Endothelial cell of umbilical vein (primary cell): ENCODE data around the gene GPR17. TPM values are rescaled to one million over a fixed set of nuclear protein-coding genes. Genes with fewer than 3 reads are reported as not detected.

Experiments used
- BruUV-seq: library from RNA; stranded (reverse); fragments of 400-500 nt; replicated peaks from 2 replicates; lab custom pipeline; 2021; lab: Mats Ljungman, UMichigan
- CTCF ChIA-PET: fragments of 300-600, 350-600 bp; sonication (Branson Sonifier 250); formaldehyde crosslinking; loops from one replicate; lab custom pipeline; 2021; ENCODE audit warnings: antibody characterized with exemption, inconsistent platforms; lab: Charles Lee
- POLR2A ChIA-PET: fragments of 300-600, 350-600 bp; sonication (Branson Sonifier 250); formaldehyde crosslinking; loops from one replicate; lab custom pipeline; 2021; ENCODE audit warnings: antibody characterized with exemption, inconsistent platforms; lab: Charles Lee
- DNase-seq: peaks from one replicate; pipeline ENCODE4 v3.0.0-alpha.2; 2011; ENCODE audit warnings: low read depth, low spot score
- FAIRE-seq: peaks from 2 replicates; lab custom pipeline; 2011; peaks lifted over from hg19 to GRCh38; lab: Jason Lieb, UNC
- H2AFZ ChIP-seq: 2 replicates; pipeline ENCODE4 v1.6.0; 2012; ENCODE audit warnings: low read depth, low read length, control low read depth, inconsistent platforms
- H3K27ac ChIP-seq: 2 replicates; pipeline ENCODE4 v1.5.1; 2011; ENCODE audit warnings: low read depth, mild to moderate bottlenecking, control low read depth, low read length, moderate library complexity; ENCODE audit not compliant: insufficient read depth
- H3K27me3 ChIP-seq, 2 experiments: 2 replicates each; pipeline versions ENCODE4 v1.6.0 to v1.6.1; 2011; ENCODE audit warnings: low read length in 2 of 2, mixed read lengths in 1 of 2; ENCODE audit not compliant: control insufficient read depth in 2 of 2, insufficient read depth in 2 of 2
- H3K36me3 ChIP-seq, 2 experiments: 2 replicates in 1 of 2; 3 replicates in 1 of 2; pipeline ENCODE4 v1.5.1; 2011; ENCODE audit warnings: low read length in 2 of 2, mild to moderate bottlenecking in 1 of 2, moderate library complexity in 1 of 2; ENCODE audit not compliant: control insufficient read depth in 2 of 2, insufficient read depth in 2 of 2; ENCODE audit errors: extremely low read depth in 1 of 2
- H3K4me1 ChIP-seq: 3 replicates; pipeline ENCODE4 v1.5.1; 2011; ENCODE audit warnings: mild to moderate bottlenecking, low read length; ENCODE audit not compliant: control insufficient read depth, insufficient read depth; ENCODE audit errors: extremely low read depth
- H3K4me2 ChIP-seq: 2 replicates; pipeline ENCODE4 v1.6.1; 2011; ENCODE audit warnings: low read length, control low read depth, mixed read lengths; ENCODE audit not compliant: insufficient read depth
- H3K4me3 ChIP-seq, 3 experiments: fragments of 200-600 bp in 1 of 3; sonication (generic), shearing (Covaris generic) in 1 of 3; replicated peaks in 1 of 3; 2 replicates each; pipeline ENCODE4 v1.5.1; 2011 to 2016; ENCODE audit warnings: control low read depth in 3 of 3, low read length in 3 of 3, mild to moderate bottlenecking in 2 of 3, inconsistent platforms in 1 of 3, low read depth in 1 of 3, moderate library complexity in 1 of 3; ENCODE audit not compliant: insufficient read depth in 1 of 3
- H3K79me2 ChIP-seq: 2 replicates; pipeline ENCODE4 v1.6.0; 2012; ENCODE audit warnings: low read length, inconsistent platforms; ENCODE audit not compliant: control insufficient read depth, insufficient read depth
- H3K9ac ChIP-seq: replicated peaks from 2 replicates; pipeline ENCODE3; 2011; ENCODE audit warnings: low read length, control low read depth; ENCODE audit not compliant: insufficient read depth; ENCODE audit errors: extremely low read depth
- H3K9me1 ChIP-seq: replicated peaks from 3 replicates; pipeline ENCODE4 v1.6.0; 2011; ENCODE audit warnings: mild to moderate bottlenecking, low read length; ENCODE audit not compliant: control insufficient read depth, insufficient read depth; ENCODE audit errors: extremely low read depth
- H3K9me3 ChIP-seq: replicated peaks from 2 replicates; pipeline ENCODE4 v1.5.1; 2012; ENCODE audit warnings: low read length, inconsistent platforms; ENCODE audit not compliant: control insufficient read depth, insufficient read depth
- H4K20me1 ChIP-seq: replicated peaks from 2 replicates; pipeline ENCODE3; 2011; ENCODE audit warnings: mild to moderate bottlenecking, low read length; ENCODE audit not compliant: control insufficient read depth, insufficient read depth; ENCODE audit errors: extremely low read depth
- FOS ChIP-seq: IDR thresholded peaks from 2 replicates; pipeline ENCODE4 v1.6.1; 2011; ENCODE audit warnings: mild to moderate bottlenecking, low read length, moderate library complexity, borderline replicate concordance; ENCODE audit not compliant: insufficient read depth
- POLR2A ChIP-seq: IDR thresholded peaks from 2 replicates; pipeline ENCODE4 v1.6.1; 2012; ENCODE audit warnings: low read depth, mild to moderate bottlenecking, control low read depth, low read length
- POLR2AphosphoS5 ChIP-seq: IDR thresholded peaks from 2 replicates; pipeline ENCODE4 v1.6.1; 2012; ENCODE audit warnings: low read depth, mild to moderate bottlenecking, control low read depth, low read length, moderate library complexity; ENCODE audit not compliant: insufficient read depth
- dilution Hi-C: fragments of 300-500 bp; cut with MboI; formaldehyde crosslinking; loops from one replicate; pipeline ENCODE4 v1.15.0; 2019; ENCODE audit warnings: low sequenced_read_pairs; ENCODE audit not compliant: extremely low pct_ligation_motif_present
- intact Hi-C: fragments of 100-400 bp; cut with micrococcal nuclease; formaldehyde crosslinking; loops from one replicate; pipeline ENCODE4 v1.10.0; 2022
- polyA plus RNA-seq, 4 experiments: library from polyadenylated mRNA; depleted of rRNA in 3 of 4; stranded (reverse) in 3 of 4; unstranded in 1 of 4; fragments of >200 nt; gene quantifications; 2 replicates each; pipeline versions ENCODE4 v1.2.1 to v1.2.3, GENCODE V29; 2011 to 2012; ENCODE audit warnings: missing spikeins in 1 of 4
- total RNA-seq: library from RNA; stranded (reverse); gene quantifications from 2 replicates; pipeline ENCODE4 v1.2.3, GENCODE V29; 2021
- TF ChIP-seq, protein P1 (sequence below): IDR thresholded peaks from 2 replicates; pipeline ENCODE4 v1.6.1; 2011; ENCODE audit not compliant: insufficient read depth, insufficient read length
- TF ChIP-seq, protein P2 (sequence below), 2 donors: IDR thresholded peaks; 1 replicate in 1 of 2; 2 replicates in 1 of 2; pipeline ENCODE4 v1.5.1; 2011; ENCODE audit warnings: low read length in 2 of 2, mild to moderate bottlenecking in 2 of 2, moderate library complexity in 2 of 2, control low read depth in 1 of 2, inconsistent platforms in 1 of 2, low read depth in 1 of 2; ENCODE audit not compliant: insufficient read depth in 1 of 2; ENCODE audit errors: extremely low read depth in 1 of 2

The GPR17 gene
- total and polyA plus RNA-seq, 2 donors (not counting 3 experiments of a cell fraction or from before 2014, with no cell fraction given) = 0.10 TPM; not detected in 1

DNA sequence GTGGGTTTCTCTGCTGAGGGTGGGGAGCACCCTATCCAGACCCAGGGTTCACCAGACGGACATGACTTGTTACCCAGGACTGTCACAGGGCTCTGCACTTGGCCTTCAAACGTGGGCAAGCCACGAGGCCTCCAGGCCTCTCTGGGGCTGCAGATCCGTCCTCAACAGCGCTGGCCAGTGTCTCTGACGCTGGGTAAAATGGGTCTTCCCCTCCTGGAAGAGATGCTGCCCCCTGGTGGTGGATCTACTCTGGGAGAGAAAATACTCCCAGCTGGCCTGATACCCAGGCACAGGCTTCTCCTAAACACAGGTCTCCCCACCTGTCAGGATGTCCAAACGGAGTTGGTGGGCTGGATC, 3.7 kb downstream of the GPR17 start:
- Histone ChIP-seq H3K9me3 (no peaks in the 10 kb centered on the region), H3K27me3 (no peaks in the 10 kb centered on the region), H4K20me1 (no peaks in the 10 kb centered on the region), H3K79me2 (no peaks in the 10 kb centered on the region), H2AFZ (no peak overlapping the region), H3K4me1 (peaks cover 25% of the 10 kb centered on the region), H3K9me1 (no peaks in the 10 kb centered on the region), H3K36me3 (peaks cover 0 to 6% of the 10 kb centered on the region in 2 experiments), H3K4me2 (no peak overlapping the region), H3K4me3 (no peak overlapping the region), H3K9ac (no peak overlapping the region), H3K27ac (no peak overlapping the region)
- no TSS peak for BruUV-seq
- dilution Hi-C loops (no loop called here), intact Hi-C loops (loop anchor here (1.0 to 2.0 kb wide), 3 partner anchors 10 to 58 kb away; partner anchors contain the start of gene LIMS2)
- ChIA-PET POLR2A (interaction anchor here (1.3 to 1.5 kb wide), 2 partner anchors 26 to 58 kb away, joined by 3 read pairs; partner anchors contain the start of gene LIMS2), CTCF (interaction anchor here (0.5 to 12.1 kb wide), 26 partner anchors 9 to 452 kb away, joined by 3 to 424 read pairs (median 4); partner anchors contain the start of genes IWS1 and LIMS2)
- peak; percentile 83 for FAIRE-seq
- TF ChIP-seq POLR2A (no peak), FOS (no peak), POLR2AphosphoS5 (peak; percentile 26)
- TF ChIP-seq, protein P1, sequence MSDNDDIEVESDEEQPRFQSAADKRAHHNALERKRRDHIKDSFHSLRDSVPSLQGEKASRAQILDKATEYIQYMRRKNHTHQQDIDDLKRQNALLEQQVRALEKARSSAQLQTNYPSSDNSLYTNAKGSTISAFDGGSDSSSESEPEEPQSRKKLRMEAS = peak; percentile 27
- TF ChIP-seq, protein P2, sequence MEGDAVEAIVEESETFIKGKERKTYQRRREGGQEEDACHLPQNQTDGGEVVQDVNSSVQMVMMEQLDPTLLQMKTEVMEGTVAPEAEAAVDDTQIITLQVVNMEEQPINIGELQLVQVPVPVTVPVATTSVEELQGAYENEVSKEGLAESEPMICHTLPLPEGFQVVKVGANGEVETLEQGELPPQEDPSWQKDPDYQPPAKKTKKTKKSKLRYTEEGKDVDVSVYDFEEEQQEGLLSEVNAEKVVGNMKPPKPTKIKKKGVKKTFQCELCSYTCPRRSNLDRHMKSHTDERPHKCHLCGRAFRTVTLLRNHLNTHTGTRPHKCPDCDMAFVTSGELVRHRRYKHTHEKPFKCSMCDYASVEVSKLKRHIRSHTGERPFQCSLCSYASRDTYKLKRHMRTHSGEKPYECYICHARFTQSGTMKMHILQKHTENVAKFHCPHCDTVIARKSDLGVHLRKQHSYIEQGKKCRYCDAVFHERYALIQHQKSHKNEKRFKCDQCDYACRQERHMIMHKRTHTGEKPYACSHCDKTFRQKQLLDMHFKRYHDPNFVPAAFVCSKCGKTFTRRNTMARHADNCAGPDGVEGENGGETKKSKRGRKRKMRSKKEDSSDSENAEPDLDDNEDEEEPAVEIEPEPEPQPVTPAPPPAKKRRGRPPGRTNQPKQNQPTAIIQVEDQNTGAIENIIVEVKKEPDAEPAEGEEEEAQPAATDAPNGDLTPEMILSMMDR (IDR thresholded peaks at IDR 0.05; ENCODE audit: extremely low read depth in 1 of 2, insufficient read depth in 1 of 2, low read depth in 1 of 2, low read length in 2 of 2) = peak; percentile 85 to 88
- DNase-seq = peak; percentile 69
